WI38 (cell line): ENCODE results near the gene NT5DC1.

ENCODE experiments used
- H3K4me3 ChIP-seq: 2 replicates; pipeline ENCODE4 v1.5.1; 2011; ENCODE audit warnings: low read depth, mild to moderate bottlenecking, control low read depth, low read length
- CTCF ChIP-seq: IDR thresholded peaks from 2 replicates; pipeline ENCODE4 v1.5.1; 2012; ENCODE audit warnings: low read depth, mild to moderate bottlenecking, control low read depth, low read length

Gene NT5DC1

GRCh38 chr6:116206231-116206903 is 105.7 kb downstream of the NT5DC1 start:
- H3K4me3 ChIP-seq: no peak overlapping the region
- no peak for TF ChIP-seq CTCF

GRCh38 chr6:116208056-116208785 is 107.6 kb downstream of the NT5DC1 start:
- no peak for TF ChIP-seq CTCF
- no peak overlapping the region for H3K4me3 ChIP-seq

- no peak for TF ChIP-seq CTCF
- H3K4me3 ChIP-seq: no peak overlapping the region
Observed at GRCh38 chr6:116210316-116210715, 109.7 kb downstream of the NT5DC1 start.

GRCh38 chr6:116210750-116211425 is 110.2 kb downstream of the NT5DC1 start:
- no peak overlapping the region for H3K4me3 ChIP-seq
- TF ChIP-seq CTCF: no peak

GRCh38 chr6:116214681-116215080 is 114.0 kb downstream of the NT5DC1 start:
- no peak for TF ChIP-seq CTCF
- H3K4me3 ChIP-seq: no peak overlapping the region

GRCh38 chr6:116215414-116215813 is 114.8 kb downstream of the NT5DC1 start:
- no peak for TF ChIP-seq CTCF
- no peak overlapping the region for H3K4me3 ChIP-seq

GRCh38 chr6:116217069-116217468 is 116.4 kb downstream of the NT5DC1 start:
- H3K4me3 ChIP-seq: no peak overlapping the region
- peak; percentile 32; the same call in 1 of the 2 replicates for TF ChIP-seq CTCF
